Neural crest cell (in vitro differentiated cells): ENCODE data around the gene LRRC75A. TPM values are rescaled to one million over a fixed set of nuclear protein-coding genes. Genes with fewer than 3 reads are reported as not detected.
A peak's percentile ranks its signal among the peaks of the same experiment; 100 is the strongest.
"Not testable (repeated sequence)": the region's sequence is repeated elsewhere in the genome, so short reads cannot be mapped to it uniquely, and the experiment has no call there.

Experiments used
- DNase-seq: peaks from one replicate; pipeline ENCODE4 v3.0.0; 2021; ENCODE audit warnings: low read depth, mixed read lengths, low spot score
- H3K27ac Mint-ChIP-seq: one replicate; pipeline ENCODE4 v1.8.0; 2021; ENCODE audit warnings: mild to moderate bottlenecking, mixed read lengths; ENCODE audit not compliant: unreplicated experiment
- H3K27me3 Mint-ChIP-seq: 2 replicates; pipeline ENCODE4 v1.8.0; 2021; ENCODE audit warnings: low read depth, mild to moderate bottlenecking, mixed read lengths
- H3K36me3 Mint-ChIP-seq: 2 replicates; pipeline ENCODE4 v1.8.0; 2021; ENCODE audit warnings: low read depth, mild to moderate bottlenecking, mixed read lengths
- H3K4me1 Mint-ChIP-seq: 2 replicates; pipeline ENCODE4 v1.8.0; 2021; ENCODE audit warnings: mixed read lengths
- H3K4me3 Mint-ChIP-seq: one replicate; pipeline ENCODE4 v1.8.0; 2021; ENCODE audit warnings: mild to moderate bottlenecking, mixed read lengths
- H3K9me3 Mint-ChIP-seq: 2 replicates; pipeline ENCODE4 v1.8.0; 2021; ENCODE audit warnings: mixed read lengths
- total RNA-seq: library from RNA; stranded (reverse); gene quantifications from 2 replicates; pipeline ENCODE4 v1.2.1, GENCODE V29; 2021
- TF ChIP-seq, protein P1 (sequence below): fragments of 200-600 bp; sonication (generic); conservative IDR thresholded peaks from 2 replicates; pipeline ENCODE4 v1.5.0; 2021; ENCODE audit warnings: antibody characterized with exemption, mild to moderate bottlenecking

The LRRC75A gene
- total RNA-seq, 1 donor from 2014 or later, result 5.6 TPM

DNA sequence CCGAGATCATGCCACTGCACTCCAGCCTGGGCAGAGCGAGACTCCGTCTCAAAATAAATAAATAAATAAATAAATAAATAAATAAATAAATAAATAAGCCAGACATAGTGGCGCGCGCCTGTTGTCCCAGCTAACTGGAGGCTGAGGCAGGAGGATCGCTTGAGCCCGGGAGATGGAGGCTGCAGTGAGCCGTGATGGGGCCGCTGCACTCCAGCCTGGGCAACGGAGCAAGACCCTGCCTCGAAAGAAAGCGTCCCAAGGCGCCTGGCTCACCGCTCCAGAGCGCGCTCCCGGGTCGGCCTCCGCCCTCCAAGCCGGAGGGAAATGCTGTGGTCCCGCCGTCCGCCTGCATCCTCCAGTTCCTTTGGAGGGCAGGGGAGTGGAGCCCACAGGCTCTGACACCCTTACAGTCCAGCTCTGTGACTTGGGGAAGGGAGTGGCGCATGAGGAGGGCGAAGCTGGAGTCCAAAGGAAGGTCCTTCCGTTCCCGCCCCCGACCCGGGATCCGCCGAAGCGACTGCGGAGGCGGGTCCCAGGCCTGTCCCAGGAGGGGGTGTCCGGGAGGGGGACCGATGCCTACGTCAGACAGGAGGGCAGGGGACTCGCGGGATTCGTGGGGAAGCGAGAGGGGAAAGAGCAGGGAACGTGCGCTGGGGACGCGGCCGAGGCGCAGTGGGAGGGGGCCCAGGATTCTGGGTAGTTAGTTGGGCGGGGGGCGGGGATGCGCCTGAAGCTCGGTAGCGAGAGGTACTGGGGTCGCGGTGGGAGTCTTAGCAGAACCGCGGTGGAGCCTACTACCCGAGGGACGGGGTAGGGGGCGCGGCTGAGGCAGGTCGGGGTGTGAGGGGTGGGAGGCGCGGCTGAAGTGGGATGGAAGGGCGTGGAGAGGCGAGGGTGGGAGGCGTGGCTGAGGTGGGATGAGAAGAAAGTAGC is 85.0 kb downstream of the LRRC75A start:
- Mint-ChIP-seq H3K4me3 (peak overlapping the region; percentile 78), H3K9me3 (no peaks in the 10 kb centered on the region), H3K4me1 (peaks cover 5% of the 10 kb centered on the region), H3K36me3 (no peaks in the 10 kb centered on the region), H3K27ac (no peak overlapping the region), H3K27me3 (no peaks in the 10 kb centered on the region)
- peak; percentile 59 for DNase-seq
- TF ChIP-seq, protein P1, sequence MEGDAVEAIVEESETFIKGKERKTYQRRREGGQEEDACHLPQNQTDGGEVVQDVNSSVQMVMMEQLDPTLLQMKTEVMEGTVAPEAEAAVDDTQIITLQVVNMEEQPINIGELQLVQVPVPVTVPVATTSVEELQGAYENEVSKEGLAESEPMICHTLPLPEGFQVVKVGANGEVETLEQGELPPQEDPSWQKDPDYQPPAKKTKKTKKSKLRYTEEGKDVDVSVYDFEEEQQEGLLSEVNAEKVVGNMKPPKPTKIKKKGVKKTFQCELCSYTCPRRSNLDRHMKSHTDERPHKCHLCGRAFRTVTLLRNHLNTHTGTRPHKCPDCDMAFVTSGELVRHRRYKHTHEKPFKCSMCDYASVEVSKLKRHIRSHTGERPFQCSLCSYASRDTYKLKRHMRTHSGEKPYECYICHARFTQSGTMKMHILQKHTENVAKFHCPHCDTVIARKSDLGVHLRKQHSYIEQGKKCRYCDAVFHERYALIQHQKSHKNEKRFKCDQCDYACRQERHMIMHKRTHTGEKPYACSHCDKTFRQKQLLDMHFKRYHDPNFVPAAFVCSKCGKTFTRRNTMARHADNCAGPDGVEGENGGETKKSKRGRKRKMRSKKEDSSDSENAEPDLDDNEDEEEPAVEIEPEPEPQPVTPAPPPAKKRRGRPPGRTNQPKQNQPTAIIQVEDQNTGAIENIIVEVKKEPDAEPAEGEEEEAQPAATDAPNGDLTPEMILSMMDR, result no peak

DNA sequence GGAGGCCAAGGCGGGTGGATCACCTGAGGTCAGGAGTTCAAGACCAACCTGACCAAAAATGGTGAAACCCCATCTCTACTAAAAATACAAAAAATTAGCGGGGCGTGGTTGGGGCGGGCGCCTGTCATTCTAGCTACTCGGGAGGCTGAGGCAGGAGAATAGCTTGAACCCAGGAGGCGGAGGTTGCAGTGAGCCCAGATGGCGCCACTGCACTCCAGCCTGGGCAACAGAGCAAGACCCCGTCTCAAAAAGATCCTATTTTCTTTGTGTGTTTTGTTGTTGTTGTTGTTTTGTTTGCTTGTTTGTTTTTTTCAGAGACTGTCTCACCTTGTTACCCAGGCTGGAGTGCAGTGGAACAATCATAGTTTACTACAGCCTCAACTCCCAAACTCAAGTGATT is 88.1 kb downstream of the LRRC75A start:
- H3K4me1 Mint-ChIP-seq, H3K27me3 Mint-ChIP-seq, H3K4me3 Mint-ChIP-seq, DNase-seq, H3K36me3 Mint-ChIP-seq, H3K27ac Mint-ChIP-seq, H3K9me3 Mint-ChIP-seq: not testable (repeated sequence)

DNA sequence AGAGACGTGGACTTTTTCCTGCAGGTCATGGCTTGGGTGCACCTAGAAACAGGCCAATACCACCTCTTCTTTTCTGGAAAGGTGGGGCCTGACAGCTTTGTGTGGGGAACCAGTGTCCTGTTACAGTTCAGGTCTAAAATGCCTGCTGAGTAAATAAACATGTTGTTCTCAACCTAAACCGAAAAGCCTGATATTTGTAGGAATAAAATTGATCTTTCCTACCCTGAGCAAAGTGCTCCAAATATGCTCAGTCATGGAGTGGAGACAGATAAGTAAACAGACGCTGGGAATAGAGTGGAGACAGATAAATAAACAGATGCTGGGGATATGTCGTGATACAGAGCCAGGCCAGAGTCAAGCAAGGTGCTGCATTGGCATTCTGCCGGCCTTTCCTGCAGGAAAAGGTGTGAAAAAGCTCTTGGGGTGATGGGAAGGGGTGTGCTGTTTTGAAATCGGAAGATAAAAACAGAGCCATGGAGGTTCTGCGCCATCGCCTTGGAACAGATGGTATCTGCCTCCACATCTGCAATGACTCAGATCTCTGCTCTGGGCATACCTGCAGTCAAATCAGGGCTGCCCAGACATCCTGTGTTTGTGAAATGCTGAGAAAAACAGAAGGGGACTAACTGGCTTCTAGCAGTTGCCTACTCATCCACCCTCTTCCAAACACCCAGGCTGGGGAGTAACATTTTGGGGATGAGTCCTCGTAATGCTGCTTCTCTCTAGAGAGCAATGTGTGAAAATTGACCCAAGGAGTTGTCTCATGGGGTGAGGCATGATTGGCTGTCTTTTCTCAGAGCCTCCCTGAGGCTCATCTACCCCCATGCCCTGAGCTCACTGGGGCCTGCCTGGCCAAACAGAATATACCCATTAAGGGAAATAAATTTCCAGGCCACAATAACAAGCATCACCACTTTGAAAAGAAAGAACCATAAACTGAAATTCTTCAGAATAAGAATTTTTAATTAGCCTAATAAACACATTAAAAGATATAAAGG is 93.4 kb downstream of the LRRC75A start:
- no peaks in the 10 kb centered on the region for H3K27me3 Mint-ChIP-seq
- no peaks in the 10 kb centered on the region for H3K4me1 Mint-ChIP-seq
- DNase-seq, result no peak
- H3K9me3 Mint-ChIP-seq, result no peaks in the 10 kb centered on the region
- TF ChIP-seq, protein P1, result no peak
- no peak overlapping the region for H3K27ac Mint-ChIP-seq
- no peaks in the 10 kb centered on the region for H3K36me3 Mint-ChIP-seq
- H3K4me3 Mint-ChIP-seq, result no peak overlapping the region

DNA sequence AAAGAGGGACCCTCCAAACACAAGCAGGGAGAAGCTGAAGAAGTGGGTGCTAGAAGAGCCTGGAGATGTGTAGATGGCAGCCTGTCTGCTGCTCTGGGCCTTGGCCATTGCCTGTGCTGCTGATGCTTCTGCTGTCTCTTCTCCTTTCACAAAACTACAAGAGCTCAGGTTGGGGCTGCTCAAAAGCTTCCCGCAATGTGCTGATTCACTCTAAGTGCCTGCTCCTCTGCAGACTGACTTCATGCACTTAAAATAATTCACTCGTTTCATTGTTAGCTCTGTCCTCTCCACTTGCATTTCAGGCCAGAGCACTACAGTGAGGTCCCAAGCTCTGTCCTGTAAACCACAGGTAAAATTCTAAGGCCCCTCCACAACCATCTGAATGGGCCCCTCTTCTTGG is 95.3 kb downstream of the LRRC75A start:
- not testable (repeated sequence) for DNase-seq, H3K9me3 Mint-ChIP-seq, H3K4me1 Mint-ChIP-seq, H3K4me3 Mint-ChIP-seq, H3K36me3 Mint-ChIP-seq, H3K27ac Mint-ChIP-seq, H3K27me3 Mint-ChIP-seq

DNA sequence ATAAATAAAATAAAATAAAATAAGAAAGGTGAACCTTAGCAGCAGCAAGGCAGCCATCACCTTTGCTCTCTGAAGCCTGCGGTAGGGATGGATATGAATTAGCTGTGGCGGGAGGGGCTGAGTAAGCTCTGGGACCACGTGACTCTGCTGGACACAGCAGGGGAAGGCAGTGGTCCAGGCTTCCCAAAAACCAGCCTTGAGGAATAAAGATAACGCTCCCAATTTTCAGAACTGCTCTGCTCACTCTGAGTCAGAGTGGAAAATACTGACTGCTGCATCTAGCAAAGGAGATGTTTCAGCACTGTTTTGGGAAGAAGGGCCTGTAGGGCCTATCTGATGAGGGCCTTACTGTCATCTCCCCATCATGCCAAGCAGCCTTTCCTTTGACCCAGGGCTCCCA is 96.1 kb downstream of the LRRC75A start:
- DNase-seq, result not testable (repeated sequence)

DNA sequence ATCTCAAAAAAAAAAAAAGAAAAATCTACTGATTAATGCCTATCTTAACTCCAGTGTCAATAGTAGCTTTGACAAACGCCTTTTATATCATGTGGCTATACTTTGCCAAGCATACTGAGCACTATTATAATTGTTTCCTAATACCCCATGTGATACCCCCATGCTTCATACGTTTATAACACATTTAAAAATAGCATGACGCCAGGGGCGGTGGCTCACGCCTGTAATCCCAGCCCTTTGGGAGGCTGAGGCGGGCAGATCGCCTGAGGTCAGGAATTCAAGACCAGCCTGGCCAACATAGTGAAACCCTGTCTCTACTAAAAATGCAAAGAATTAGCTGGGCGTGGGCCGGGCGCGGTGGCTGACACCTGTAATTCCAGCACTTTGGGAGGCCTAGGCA is 99.5 kb downstream of the LRRC75A start:
- H3K9me3 Mint-ChIP-seq, H3K36me3 Mint-ChIP-seq, H3K4me1 Mint-ChIP-seq, H3K27me3 Mint-ChIP-seq, DNase-seq, H3K4me3 Mint-ChIP-seq, H3K27ac Mint-ChIP-seq: not testable (repeated sequence)

More for the DNA sequence above, 96.1 kb downstream of the LRRC75A start:
- H3K4me1 Mint-ChIP-seq, H3K4me3 Mint-ChIP-seq, H3K27me3 Mint-ChIP-seq, H3K36me3 Mint-ChIP-seq, H3K9me3 Mint-ChIP-seq: not testable (repeated sequence)
- peak overlapping the region; percentile 57 for H3K27ac Mint-ChIP-seq

Other genes starting within 250 kb of the LRRC75A start
- gene CENPV, start 138.7 kb downstream of the LRRC75A start, total RNA-seq, result 488 and 489 TPM in 2 replicates
- gene UBB, start 111.1 kb downstream of the LRRC75A start, total RNA-seq, result 2,058 and 2,177 TPM in 2 replicates
- gene TRPV2, start 76.6 kb downstream of the LRRC75A start, total RNA-seq, result 0.98 and 1.3 TPM in 2 replicates
- gene ZNF287, start 77.0 kb upstream of the LRRC75A start, total RNA-seq, result 15.6 and 16.6 TPM in 2 replicates
- 12.1 and 12.6 TPM in 2 replicates for gene ZNF624, start 161.7 kb upstream of the LRRC75A start, total RNA-seq
- gene CCDC144A, start 198.0 kb upstream of the LRRC75A start, total RNA-seq, result 1.3 and 1.6 TPM in 2 replicates